GM19238 (cell line): ENCODE data around the gene BPIFB2.
A peak's percentile ranks its signal among the peaks of the same experiment; 100 is the strongest.
"Not testable (repeated sequence)": the region's sequence is repeated elsewhere in the genome, so short reads cannot be mapped to it uniquely, and the experiment has no call there.

Source experiments
- DNase-seq: peaks from one replicate; pipeline ENCODE4 v3.0.0; 2011; ENCODE audit warnings: low spot score; ENCODE audit not compliant: insufficient read length

Gene BPIFB2

GRCh38 chr20:32970115-32970972 lies 37.2 kb upstream of the BPIFB2 start:
- DNase-seq: no peak

DNA sequence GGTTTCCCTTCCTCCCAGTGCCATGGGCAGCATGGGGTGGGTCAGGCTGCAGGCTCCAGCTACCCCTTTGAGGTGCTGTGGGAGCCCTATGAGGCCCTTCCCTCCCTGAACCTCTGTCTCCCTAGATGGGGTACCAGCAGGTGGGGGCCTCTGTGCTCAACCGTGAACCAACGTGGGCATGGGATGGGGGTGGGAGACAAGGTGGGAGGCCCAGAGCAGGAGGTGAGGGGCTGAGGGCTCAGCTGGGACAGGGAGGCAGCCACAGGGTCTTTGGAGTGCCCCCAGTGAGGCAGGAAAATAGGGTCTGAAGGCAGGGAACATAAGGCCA lies 36.6 kb upstream of the BPIFB2 start:
- no peak for DNase-seq

DNA sequence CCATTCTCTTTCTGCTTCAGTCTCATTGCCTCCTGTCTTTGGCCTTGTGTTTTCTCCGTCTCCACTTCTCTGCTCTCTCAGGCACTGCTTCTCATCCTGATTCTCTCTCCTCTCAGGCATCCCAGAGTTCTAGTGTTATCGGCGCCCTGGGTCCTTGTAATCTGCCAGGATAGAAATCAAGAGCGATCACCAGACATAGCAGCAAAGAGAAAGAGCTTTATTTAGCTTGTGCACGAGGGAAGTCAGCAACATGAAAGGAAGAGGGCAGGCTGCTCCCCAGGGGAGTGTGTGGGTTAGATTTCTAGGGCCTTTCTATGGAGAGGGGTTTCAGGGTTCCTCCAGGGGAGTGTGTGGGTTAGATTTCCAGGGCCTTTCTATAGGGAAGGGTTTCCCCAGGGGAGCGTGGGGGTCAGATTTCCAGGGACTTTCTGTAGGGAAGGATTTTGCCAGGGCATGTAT lies 35.8 kb upstream of the BPIFB2 start:
- DNase-seq: no peak

GRCh38 chr20:32972181-32973076 lies 35.1 kb upstream of the BPIFB2 start:
- peak; percentile 79 for DNase-seq

- no peak for DNase-seq
These were observed 34.3 kb upstream of the BPIFB2 start for GRCh38 chr20:32973077-32973717.

DNA sequence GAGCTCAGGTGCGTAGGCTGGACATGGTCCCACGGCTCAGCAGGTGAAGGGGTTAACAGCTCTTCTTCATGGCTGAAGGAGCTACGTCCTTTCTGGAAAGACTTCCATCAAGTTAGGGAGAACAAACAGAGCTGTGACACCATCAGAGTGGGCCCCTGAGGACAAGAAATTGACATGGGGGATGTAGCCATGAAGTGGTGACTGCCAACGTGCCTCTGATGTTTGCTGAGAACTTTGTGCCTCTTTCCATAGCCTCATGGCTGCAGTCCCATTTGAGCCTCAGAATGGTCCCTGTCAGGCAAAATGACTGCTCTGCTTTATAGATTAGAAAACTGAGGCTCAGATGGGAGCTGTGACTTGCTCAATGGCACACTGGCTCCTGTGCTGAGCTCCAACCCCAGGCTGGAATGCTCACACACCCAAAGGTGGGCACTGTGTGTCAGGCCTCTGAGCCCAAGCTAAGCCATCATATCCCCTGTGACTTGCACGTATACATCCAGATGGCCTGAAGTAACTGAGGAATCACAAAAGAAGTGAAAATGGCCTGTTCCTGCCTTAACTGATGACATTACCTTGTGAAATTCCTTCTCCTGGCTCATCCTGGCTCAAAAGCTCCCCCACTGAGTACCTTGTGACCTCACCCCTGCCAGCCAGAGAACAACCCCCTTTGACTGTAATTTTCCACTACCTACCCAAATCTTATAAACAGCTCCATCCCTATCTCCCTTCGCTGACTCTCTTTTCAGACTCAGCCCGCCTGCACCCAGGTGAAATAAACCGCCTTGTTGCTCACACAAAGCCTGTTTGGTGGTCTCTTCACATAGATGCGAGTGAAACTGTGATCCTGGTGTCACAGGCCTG lies 33.1 kb upstream of the BPIFB2 start:
- not testable (repeated sequence) for DNase-seq

GRCh38 chr20:32975121-32975520 lies 32.4 kb upstream of the BPIFB2 start:
- DNase-seq: not testable (repeated sequence)

GRCh38 chr20:32975698-32976674 lies 31.5 kb upstream of the BPIFB2 start:
- DNase-seq: no peak

DNA sequence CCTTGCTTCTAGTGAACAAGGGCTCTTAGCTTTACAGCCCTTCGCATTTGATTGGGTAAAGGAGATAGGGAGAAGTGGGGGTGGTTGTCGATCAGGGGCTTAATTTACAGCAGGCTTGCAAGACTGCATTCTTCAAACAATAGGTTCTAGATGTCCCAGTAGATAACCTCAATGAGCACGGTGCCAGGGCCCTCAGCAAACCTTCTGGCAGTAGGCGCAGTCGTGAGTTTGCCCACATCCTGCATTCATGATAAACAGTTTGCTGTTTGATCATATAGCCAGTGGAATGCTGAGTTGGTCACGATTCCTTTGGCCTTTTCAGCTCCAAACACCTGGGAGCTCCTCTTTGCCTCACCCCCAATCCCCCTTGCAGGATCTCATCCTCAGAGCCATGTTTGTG lies 30.8 kb upstream of the BPIFB2 start:
- DNase-seq: no peak

GRCh38 chr20:32977281-32978008 lies 30.1 kb upstream of the BPIFB2 start:
- no peak for DNase-seq

GRCh38 chr20:32978009-32978335 lies 29.5 kb upstream of the BPIFB2 start:
- no peak for DNase-seq

GRCh38 chr20:32979201-32979998 lies 28.1 kb upstream of the BPIFB2 start:
- DNase-seq: no peak

GRCh38 chr20:32980131-32980941 lies 27.2 kb upstream of the BPIFB2 start:
- no peak for DNase-seq

- DNase-seq: no peak
These were observed 26.5 kb upstream of the BPIFB2 start for GRCh38 chr20:32980990-32981389.

DNA sequence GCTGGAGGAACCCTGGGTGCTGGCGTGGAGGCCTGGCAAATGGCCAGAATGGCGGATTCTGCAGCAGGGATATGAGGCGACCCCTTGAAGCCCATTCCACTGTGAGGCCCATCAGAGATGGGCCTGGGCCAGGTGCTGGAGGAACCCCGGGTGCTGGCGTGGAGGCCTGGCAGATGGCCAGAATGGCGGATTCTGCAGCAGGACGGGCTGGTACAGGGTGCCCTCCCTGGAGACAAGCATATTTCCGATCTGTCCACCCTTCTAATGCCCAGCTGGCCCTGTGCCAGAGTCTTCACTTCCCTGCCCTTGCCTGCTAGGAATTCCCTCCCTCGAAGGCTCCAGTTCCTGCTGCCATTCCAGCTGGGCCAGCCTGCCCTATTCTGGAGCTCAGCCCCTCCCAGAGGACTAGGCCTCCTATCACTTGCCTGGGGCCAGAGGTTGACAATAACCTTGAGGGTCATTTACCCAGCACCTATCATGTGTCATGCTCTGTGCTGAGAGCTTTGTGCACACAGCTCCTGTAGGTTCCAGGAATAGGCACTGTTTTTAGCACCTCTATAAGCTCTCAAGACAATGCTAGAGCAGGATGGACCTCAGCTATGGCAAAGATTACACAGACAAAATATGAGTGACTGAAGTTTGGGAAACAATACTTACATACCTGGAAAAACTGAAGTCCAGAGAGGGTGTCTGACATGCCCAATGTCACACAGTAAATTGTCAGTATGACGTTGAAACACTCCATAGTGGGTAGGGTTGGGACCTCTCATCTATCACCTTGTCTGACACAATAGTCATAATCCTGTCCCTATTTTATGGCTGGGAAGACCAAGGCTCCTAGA lies 24.7 kb upstream of the BPIFB2 start:
- no peak for DNase-seq

DNA sequence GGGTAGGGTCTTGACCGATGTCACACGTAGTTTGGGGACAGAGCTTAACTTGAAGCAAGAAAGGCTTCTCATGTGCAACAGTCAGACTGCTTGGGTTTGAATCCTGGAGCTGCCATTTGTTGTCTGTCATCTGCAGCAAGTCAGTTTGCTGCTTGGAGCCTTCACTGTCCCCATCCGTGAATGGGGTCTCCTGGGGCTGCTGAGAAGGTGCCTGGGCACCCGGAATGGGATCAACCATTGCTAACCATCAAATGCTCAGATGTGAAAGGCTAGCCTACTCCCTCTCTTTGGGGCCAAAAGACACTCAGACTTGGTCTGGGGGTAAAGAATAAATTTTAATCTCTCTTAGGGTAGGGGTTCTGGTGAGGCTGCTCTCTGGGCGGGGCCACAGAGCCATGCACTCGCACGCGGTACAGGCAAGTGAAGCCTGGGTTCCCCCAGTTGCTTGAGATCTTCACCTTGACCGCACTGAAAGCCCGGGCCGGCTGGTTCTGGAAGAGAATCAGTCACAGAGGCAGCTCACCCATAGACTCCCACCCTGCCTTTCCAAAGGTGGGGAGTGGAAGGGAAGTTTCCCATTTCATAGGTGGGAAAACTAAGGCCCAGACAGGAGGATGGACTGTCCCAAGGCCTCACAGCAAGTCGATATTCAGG lies 23.9 kb upstream of the BPIFB2 start:
- DNase-seq: no peak
